H1 (cell line): ENCODE data around the gene SMAP1. TPM values are rescaled to one million over a fixed set of nuclear protein-coding genes. Genes with fewer than 3 reads are reported as not detected.

Experiments
- GABPA ChIP-seq: IDR thresholded peaks from 2 replicates; pipeline ENCODE4 v1.6.1; 2011; ENCODE audit warnings: mild to moderate bottlenecking, low read length, moderate library complexity, borderline replicate concordance; ENCODE audit not compliant: insufficient read depth
- MAFK ChIP-seq: IDR thresholded peaks from 2 replicates; pipeline ENCODE4 v1.6.1; 2012; ENCODE audit warnings: low read depth, mild to moderate bottlenecking, improper control_type of control experiment, low read length
- RAD21 ChIP-seq, 2 experiments: IDR thresholded peaks in 1 of 2; conservative IDR thresholded peaks in 1 of 2; 2 replicates each; pipeline ENCODE4 v1.6.1; 2011; ENCODE audit warnings: low read depth in 2 of 2, low read length in 2 of 2, improper control_type of control experiment in 1 of 2, inconsistent platforms in 1 of 2, mild to moderate bottlenecking in 1 of 2, moderate library complexity in 1 of 2
- RFX5 ChIP-seq: IDR thresholded peaks from 2 replicates; pipeline ENCODE4 v1.6.1; 2011; ENCODE audit warnings: low read depth, low read length, improper control_type of control experiment, borderline replicate concordance
- RNF2 ChIP-seq: fragments of 200-900, 300-1000 bp; sonication (generic); IDR thresholded peaks from 2 replicates; pipeline ENCODE4 v1.7.1; 2016; ENCODE audit warnings: borderline replicate concordance, low read depth, mild to moderate bottlenecking, antibody characterized with exemption, low read length; ENCODE audit not compliant: poor library complexity, severe bottlenecking; ENCODE audit errors: missing control alignments
- polyA plus RNA-seq, 7 experiments: library from polyadenylated mRNA; depleted of rRNA in 3 of 7; stranded (reverse) in 5 of 7; unstranded in 2 of 7; fragments of >200 nt in 5 of 7; fragments of 200-250 nt in 2 of 7; gene quantifications; 1 replicate in 5 of 7; 2 replicates in 1 of 7; 4 replicates in 1 of 7; pipeline versions ENCODE4 v1.2.1 to v1.2.3, GENCODE V29; 2011 to 2013; ENCODE audit warnings: missing spikeins in 2 of 7, mixed read lengths in 2 of 7
- total RNA-seq: library from RNA; stranded (reverse); fragmentation: NEBNext Ultra II Directional; extraction: Animal tissue kit (Norgen Biotek cat#: 25700); gene quantifications from 2 replicates; pipeline ENCODE4 v1.2.1, GENCODE V29; 2021
- TF ChIP-seq, protein P1 (sequence below): IDR thresholded peaks from 2 replicates; pipeline ENCODE4 v1.6.1; 2011; ENCODE audit warnings: low read depth, mild to moderate bottlenecking, low read length; ENCODE audit not compliant: insufficient read depth

The SMAP1 gene
- total and polyA plus RNA-seq, 2 of the 8 experiments (the other 6 are each of a cell fraction or from before 2014, with no cell fraction given), result 18.8 to 32.4 TPM

DNA sequence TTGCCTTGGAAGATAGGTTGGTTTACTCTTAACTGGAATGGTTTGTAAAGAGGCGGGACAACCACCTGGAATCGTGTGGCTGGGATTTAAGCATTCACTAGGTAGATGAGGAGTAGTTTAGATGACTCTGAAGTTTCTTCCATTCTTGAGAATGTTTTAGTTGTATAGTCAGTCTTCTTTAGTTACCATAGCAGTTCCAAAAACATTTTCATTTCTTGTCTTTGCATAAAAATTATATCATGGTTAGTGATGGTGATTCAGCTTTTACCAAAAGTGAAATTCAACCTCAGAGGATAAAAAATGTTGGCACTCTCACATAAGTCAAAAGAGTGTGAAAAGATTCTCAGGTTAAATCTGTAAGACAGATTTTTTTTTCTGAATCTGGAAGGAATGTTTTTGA, 70.3 kb downstream of the SMAP1 start (continued):
- no peak for TF ChIP-seq MAFK
- no peak for TF ChIP-seq RNF2
- TF ChIP-seq RAD21 (IDR thresholded peaks at IDR 0.05 in 1 of 2, conservative IDR thresholded peaks at IDR 0.05 in 1 of 2; ENCODE audit: low read depth in 2 of 2, low read length in 2 of 2), result no peak
- TF ChIP-seq, protein P1, sequence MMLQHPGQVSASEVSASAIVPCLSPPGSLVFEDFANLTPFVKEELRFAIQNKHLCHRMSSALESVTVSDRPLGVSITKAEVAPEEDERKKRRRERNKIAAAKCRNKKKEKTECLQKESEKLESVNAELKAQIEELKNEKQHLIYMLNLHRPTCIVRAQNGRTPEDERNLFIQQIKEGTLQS, result no peak
- TF ChIP-seq GABPA, result no peak
- TF ChIP-seq RFX5, result no peak
